ENCODE results near the gene GMPR.

GRCh38 chr6:16258709-16259075, 20.3 kb downstream of the GMPR start:
- TF ChIP-seq EZH2phosphoT487 (IDR thresholded peaks at IDR 0.05; ENCODE audit: borderline replicate concordance), result no peak
- TF ChIP-seq ZNF274 (IDR thresholded peaks at IDR 0.05; ENCODE audit: low read depth, low read length), result no peak
- TF ChIP-seq CEBPB (IDR thresholded peaks at IDR 0.05; ENCODE audit: low read depth), result no peak
- no peak for TF ChIP-seq POLR2A (IDR thresholded peaks at IDR 0.05; ENCODE audit: borderline replicate concordance, extremely low read depth, insufficient read depth, insufficient read length)
- no peak for TF ChIP-seq CTCF (IDR thresholded peaks at IDR 0.05 in 2 of 3, conservative IDR thresholded peaks at IDR 0.05 in 1 of 3; ENCODE audit: borderline replicate concordance in 1 of 3, insufficient read depth in 1 of 3, low read depth in 2 of 3, low read length in 2 of 3)
- no peak for TF ChIP-seq EGR1 (IDR thresholded peaks at IDR 0.05; ENCODE audit: low read depth)
- no peak for TF ChIP-seq EZH2 (IDR thresholded peaks at IDR 0.05)
- no peak for TF ChIP-seq RAD21 (IDR thresholded peaks at IDR 0.05; ENCODE audit: low read depth)
- TF ChIP-seq SIN3A (IDR thresholded peaks at IDR 0.05; ENCODE audit: low read depth), result no peak
- no peak for TF ChIP-seq FOSL1 (IDR thresholded peaks at IDR 0.05; ENCODE audit: low read depth)
- no peak for TF ChIP-seq ZBTB33 (IDR thresholded peaks at IDR 0.05; ENCODE audit: extremely low read depth, insufficient replicate concordance, low read length)
- TF ChIP-seq SRF (IDR thresholded peaks at IDR 0.05; ENCODE audit: low read depth), result no peak
